BLaER1 (cell line): ENCODE results near the gene SOCS7.
A peak's percentile ranks its signal among the peaks of the same experiment; 100 is the strongest.

ENCODE experiments used
- H3K27ac ChIP-seq: shearing (Covaris generic); formaldehyde crosslinking; 2 replicates; pipeline ENCODE4 v1.8.1; 2022
- H3K27me3 ChIP-seq: shearing (Covaris generic); formaldehyde crosslinking; 2 replicates; pipeline ENCODE4 v1.8.1; 2022
- H3K36me3 ChIP-seq: shearing (Covaris generic); formaldehyde crosslinking; 2 replicates; pipeline ENCODE4 v1.8.1; 2022
- H3K4me1 ChIP-seq: shearing (Covaris generic); formaldehyde crosslinking; 2 replicates; pipeline ENCODE4 v1.8.1; 2022
- H3K4me2 ChIP-seq: shearing (Covaris generic); formaldehyde crosslinking; 2 replicates; pipeline ENCODE4 v1.8.1; 2022
- H3K4me3 ChIP-seq: shearing (Covaris generic); formaldehyde crosslinking; 2 replicates; pipeline ENCODE4 v1.8.1; 2022
- H3K9ac ChIP-seq: shearing (Covaris generic); formaldehyde crosslinking; 2 replicates; pipeline ENCODE4 v1.8.1; 2022
- H3K9me3 ChIP-seq: shearing (Covaris generic); formaldehyde crosslinking; 2 replicates; pipeline ENCODE4 v1.8.1; 2022
- H4K20me1 ChIP-seq: shearing (Covaris generic); formaldehyde crosslinking; 2 replicates; pipeline ENCODE4 v1.8.1; 2022
- Cebpa-rat ChIP-seq: shearing (Covaris generic); IDR thresholded peaks from 2 replicates; pipeline ENCODE4 v1.8.1; 2022

SOCS7 gene

DNA sequence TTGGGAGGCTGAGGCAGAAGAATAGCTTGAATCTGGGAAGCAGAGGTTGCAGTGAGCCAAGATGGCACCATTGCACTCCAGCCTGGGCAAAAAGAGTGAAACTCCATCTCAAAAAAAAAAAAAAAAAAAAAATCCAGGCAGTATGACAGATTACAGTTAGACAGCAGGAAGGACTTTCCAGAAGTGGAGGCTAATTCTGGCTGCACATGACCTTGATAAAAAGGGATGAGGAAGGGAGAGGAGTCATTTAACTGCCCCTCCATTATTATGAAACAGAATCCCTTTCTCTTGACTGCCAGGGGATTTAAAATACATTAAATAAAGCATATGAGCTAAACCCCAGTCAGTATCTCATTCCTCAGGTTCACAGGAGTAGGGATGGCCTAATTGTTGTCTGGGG lies 74.8 kb downstream of the SOCS7 start:
- H3K27me3 ChIP-seq = peaks cover 2% of the 10 kb centered on the region; the same call in 1 of the 2 replicates

DNA sequence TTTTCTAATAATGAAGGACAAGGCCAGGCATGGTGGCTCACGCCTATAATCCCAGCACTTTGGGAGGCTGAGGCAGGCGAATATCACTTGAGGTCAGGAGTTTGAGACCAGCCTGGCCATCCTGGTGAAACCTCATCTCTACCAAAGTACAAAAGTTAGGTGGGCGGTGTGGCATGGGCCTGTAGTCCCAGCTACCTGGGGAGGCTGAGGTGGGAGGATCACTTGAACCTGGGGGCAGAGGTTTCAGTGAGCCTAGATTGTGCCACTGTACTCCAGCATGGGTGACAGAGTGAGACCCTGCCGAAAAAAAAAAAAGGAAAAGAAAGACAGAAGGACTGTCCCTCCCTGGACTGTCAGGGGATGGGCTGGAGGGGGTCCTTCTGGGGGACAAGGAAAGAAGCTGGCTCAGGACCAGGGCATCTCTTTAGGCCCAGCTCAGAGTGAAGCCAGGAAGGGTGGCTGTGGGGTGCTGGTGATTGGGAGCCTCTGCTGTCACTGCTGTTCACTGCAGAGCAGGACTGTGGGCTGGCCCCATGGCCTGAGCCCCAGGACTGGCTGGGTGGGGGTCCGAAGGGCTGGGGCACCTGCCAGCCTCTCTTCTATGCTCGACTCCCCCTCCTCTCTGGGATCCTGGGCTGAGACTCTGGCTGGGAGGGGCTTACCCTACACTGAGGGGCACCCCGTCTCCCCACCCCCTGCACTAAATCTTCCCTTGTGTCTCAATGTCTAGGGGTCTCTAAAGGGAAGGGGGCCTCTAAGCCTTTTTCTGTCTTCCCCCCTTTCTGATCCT lies 75.7 kb downstream of the SOCS7 start:
- Histone ChIP-seq H4K20me1 (peaks cover 39% of the 10 kb centered on the region), H3K4me1 (peaks cover 80% of the 10 kb centered on the region), H3K4me3 (peak overlapping the region; percentile 93), H3K36me3 (peaks cover 15% of the 10 kb centered on the region), H3K27me3 (no peaks in the 10 kb centered on the region), H3K27ac (peak overlapping the region; percentile 89), H3K9ac (peak overlapping the region; percentile 93), H3K9me3 (no peaks in the 10 kb centered on the region), H3K4me2 (peak overlapping the region; percentile 98)
- no peak for TF ChIP-seq Cebpa-rat

More for the DNA sequence above, 74.8 kb downstream of the SOCS7 start:
- peak overlapping the region; percentile 93; the same call in 1 of the 2 replicates for H3K9ac ChIP-seq
- H3K4me1 ChIP-seq = peaks cover 78% of the 10 kb centered on the region
- TF ChIP-seq Cebpa-rat = no peak
- no peak overlapping the region for H3K4me3 ChIP-seq
- peaks cover 30% of the 10 kb centered on the region for H4K20me1 ChIP-seq
- peaks cover 6% of the 10 kb centered on the region; the same call in 1 of the 2 replicates for H3K36me3 ChIP-seq
- no peaks in the 10 kb centered on the region for H3K9me3 ChIP-seq
- peak overlapping the region; percentile 98 for H3K4me2 ChIP-seq
- H3K27ac ChIP-seq = peak overlapping the region; percentile 89

DNA sequence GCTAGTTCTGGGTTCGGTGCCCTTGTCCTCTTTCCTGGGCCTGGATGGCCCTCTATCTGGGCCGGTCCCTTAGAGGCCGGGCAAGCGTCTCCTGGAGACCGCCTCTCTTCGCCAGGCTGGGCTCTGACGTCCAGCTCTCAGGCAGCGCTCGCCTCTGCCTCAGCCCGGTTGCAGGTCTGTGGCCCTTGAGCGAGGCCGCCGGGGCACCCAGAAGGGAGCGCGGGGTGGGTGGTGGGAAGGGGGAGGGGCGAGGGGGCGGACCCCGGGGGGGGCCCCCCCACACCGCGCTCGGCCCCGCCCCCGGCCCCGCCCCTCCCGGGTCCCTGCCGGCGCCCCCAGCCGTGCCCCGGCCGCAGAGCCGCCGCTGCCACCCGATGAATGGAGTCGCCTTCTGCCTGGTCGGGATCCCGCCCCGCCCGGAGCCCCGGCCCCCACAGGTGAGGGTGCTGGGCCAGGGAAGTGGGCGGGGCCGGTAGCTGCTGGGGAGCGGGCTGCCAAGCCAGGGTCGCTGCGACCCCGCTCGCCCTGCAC lies 76.5 kb downstream of the SOCS7 start, which contains the start of gene ARHGAP23:
ARHGAP23 (plus strand) TSS at position 353 of the 531 bp plus-strand sequence; CDS start at position 375, 22 bp downstream.
- H3K4me2 ChIP-seq = peak within 1 kb of the TSS; percentile 98
- peaks cover 83% of the 10 kb centered on the region for H3K4me1 ChIP-seq
- H4K20me1 ChIP-seq = peaks cover 48% of the 10 kb centered on the region
- peak within 1 kb of the TSS; percentile 96 for H3K27ac ChIP-seq
- peaks cover 23% of the 10 kb centered on the region for H3K36me3 ChIP-seq
- peak within 1 kb of the TSS; percentile 93 for H3K4me3 ChIP-seq
- no peaks in the 10 kb centered on the region for H3K27me3 ChIP-seq
- TF ChIP-seq Cebpa-rat = no peak
- H3K9ac ChIP-seq = peak within 1 kb of the TSS; percentile 93
- no peaks in the 10 kb centered on the region for H3K9me3 ChIP-seq

DNA sequence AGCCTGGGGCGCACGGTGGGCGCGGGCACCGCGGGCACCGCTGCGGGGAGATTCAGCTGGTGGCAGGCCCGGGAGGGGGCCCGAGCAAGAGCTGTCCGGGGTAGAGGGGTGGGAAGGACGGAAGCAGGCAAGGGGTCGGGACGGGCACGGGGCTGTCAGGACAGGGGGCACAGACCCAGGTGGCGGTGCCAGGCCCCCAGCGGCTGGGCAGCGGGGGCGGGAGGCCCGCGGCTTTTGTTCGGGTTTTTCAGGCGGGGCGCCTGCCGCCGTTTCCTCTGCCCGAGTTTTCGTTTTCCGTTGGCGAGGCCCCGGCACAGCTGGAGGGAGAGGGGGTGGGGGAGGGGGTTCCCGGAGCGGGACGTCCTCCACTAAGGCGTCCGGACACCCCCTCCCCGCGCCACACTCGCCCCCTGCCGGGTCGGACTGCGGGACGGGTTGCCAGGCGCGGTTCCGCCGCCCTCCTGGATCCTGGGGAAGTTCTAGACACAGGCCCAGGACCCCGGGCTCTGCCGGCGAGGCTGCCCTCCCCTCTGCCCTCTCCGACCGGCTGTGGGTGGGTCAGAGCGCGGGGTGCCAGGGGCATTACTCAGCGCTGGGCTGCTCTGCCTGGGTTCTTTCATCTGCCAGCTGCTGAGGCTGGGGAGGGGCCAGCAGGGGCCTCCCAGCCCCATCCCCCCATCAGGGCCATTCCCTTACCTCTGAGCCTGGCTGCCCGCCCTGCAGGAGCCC lies 77.2 kb downstream of the SOCS7 start:
- Histone ChIP-seq H3K27ac (peak overlapping the region; percentile 96), H3K27me3 (no peaks in the 10 kb centered on the region), H3K4me2 (peak overlapping the region; percentile 88), H3K9me3 (no peaks in the 10 kb centered on the region), H3K9ac (peak overlapping the region; percentile 93), H4K20me1 (peaks cover 54% of the 10 kb centered on the region), H3K4me1 (peaks cover 81% of the 10 kb centered on the region), H3K4me3 (peak overlapping the region; percentile 93), H3K36me3 (peaks cover 29% of the 10 kb centered on the region)
- TF ChIP-seq Cebpa-rat = no peak

DNA sequence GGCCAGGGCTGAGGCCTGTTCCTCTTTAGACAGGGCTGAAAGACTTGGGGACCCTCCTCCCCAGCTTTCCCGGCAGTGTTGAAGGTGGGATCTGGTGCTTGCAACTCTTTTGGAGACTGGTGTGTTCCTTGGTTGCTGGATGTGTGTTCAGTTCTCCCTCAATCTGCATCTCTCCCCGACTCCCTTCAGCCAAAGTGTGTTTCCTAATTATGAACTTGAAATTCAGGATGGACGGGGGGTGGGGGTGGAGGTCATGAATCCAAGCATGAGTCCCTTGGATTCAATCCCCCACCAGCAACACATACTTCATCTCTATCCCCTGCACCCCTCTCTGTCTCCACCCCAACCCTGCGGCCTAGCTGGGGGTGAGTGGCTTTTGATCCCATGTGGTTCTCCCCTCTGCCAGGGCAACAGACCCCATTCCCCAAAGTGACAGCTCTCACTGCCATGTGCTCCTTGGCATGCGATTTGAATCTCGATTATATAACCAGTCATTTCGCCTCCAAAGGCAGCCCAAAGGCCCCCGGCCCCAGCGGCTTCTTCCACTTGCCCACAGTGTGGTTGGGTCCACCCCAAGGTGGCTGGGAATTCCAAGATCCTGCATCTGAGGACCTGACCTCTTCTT lies 77.9 kb downstream of the SOCS7 start:
- Histone ChIP-seq H3K9ac (peak overlapping the region; percentile 93), H3K4me3 (peak overlapping the region; percentile 93), H3K9me3 (no peaks in the 10 kb centered on the region), H4K20me1 (peaks cover 62% of the 10 kb centered on the region), H3K4me1 (peaks cover 75% of the 10 kb centered on the region), H3K27ac (peak overlapping the region; percentile 96), H3K36me3 (peaks cover 37% of the 10 kb centered on the region), H3K27me3 (no peaks in the 10 kb centered on the region), H3K4me2 (peak overlapping the region; percentile 88)
- no peak for TF ChIP-seq Cebpa-rat

DNA sequence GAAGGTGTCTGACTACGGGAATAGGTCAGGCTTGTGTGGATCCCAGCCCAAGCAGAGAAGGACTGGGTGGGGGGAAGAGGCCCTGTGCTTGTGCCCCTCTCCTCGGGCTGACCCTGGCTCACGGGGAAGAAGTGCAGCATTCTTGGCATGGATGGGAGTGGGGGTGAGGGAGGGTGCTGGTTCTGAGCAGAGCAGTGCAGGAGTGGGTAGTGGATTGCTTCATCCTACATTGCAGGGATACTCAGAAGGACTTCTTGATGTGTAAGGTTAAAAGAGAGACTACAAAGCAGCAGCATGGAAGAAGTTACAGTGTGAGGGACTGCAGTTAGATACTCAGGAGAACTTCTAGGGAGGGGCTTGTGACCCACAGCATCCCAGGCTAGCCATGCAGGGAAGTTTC lies 78.7 kb downstream of the SOCS7 start:
- H4K20me1 ChIP-seq = peaks cover 69% of the 10 kb centered on the region
- peak overlapping the region; percentile 93; the same call in 1 of the 2 replicates for H3K9ac ChIP-seq
- H3K36me3 ChIP-seq = peaks cover 44% of the 10 kb centered on the region
- H3K4me1 ChIP-seq = peaks cover 68% of the 10 kb centered on the region
- H3K27me3 ChIP-seq = no peaks in the 10 kb centered on the region
- peak overlapping the region; percentile 96; the same call in 1 of the 2 replicates for H3K27ac ChIP-seq
- no peak overlapping the region for H3K4me3 ChIP-seq
- peak overlapping the region; percentile 88 for H3K4me2 ChIP-seq
- no peak for TF ChIP-seq Cebpa-rat
- no peaks in the 10 kb centered on the region for H3K9me3 ChIP-seq

DNA sequence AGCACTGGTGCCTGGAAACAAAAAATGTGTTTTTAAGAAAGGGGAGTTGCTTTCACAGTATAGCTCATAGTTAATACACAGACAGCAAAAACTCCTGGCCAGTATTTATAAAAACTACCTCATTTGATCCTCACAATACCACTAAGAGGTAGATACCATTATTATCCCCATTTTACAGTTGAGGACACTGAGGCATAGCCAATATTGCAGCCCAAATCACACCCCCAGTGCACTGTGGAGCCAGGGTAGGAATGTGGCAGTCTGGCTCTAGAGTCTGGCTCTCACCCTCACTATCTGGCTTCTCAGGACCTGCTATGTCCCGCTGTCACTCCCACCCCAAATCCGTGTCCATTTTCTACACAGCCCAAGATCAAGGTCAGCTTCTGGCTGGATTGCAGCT lies 79.2 kb downstream of the SOCS7 start:
- peaks cover 74% of the 10 kb centered on the region for H4K20me1 ChIP-seq
- peak overlapping the region; percentile 33 for H3K9ac ChIP-seq
- no peak for TF ChIP-seq Cebpa-rat
- H3K36me3 ChIP-seq = peaks cover 48% of the 10 kb centered on the region
- H3K27me3 ChIP-seq = no peaks in the 10 kb centered on the region
- peak overlapping the region; percentile 88 for H3K4me2 ChIP-seq
- H3K9me3 ChIP-seq = no peaks in the 10 kb centered on the region
- H3K4me3 ChIP-seq = no peak overlapping the region
- peak overlapping the region; percentile 24; the same call in 1 of the 2 replicates for H3K27ac ChIP-seq
- H3K4me1 ChIP-seq = peaks cover 65% of the 10 kb centered on the region

DNA sequence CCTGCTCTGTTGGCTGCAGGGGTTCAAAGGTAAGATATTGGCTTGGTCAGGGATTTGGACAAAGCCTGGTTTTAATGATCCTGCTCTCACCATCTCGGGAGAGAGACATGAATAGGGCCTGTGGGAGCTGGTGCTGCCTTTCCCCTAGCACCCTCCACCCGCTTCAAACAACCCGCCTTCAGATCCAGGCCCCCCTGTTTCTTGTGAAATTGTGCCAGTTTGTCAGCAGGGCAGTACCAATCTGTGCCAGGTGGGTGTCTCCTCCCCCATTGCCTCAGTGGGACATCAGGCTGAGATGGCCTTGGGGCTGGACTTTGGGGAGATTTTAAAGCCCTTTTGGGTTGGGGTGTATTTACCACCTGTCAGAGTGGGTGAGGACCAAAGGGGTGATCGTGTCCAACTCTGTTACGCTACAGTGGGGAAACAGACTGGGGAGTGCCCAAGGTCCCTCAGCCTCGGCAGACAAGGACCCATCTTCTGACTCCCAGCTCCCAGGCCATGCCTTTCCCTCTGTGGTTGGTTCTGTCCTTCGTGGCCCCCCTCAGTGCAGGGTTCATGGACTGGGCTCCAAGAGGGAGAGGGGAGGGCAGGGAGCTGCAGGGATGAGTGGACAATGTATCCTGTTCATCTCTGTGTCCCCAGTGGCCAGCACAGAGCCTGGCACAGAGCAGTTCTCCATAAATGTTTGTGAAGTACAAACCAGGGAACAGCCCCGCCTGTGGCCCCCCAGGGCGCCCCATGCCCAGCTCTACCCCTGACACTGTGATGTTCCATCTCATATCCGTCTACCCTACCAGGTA lies 79.9 kb downstream of the SOCS7 start:
- TF ChIP-seq Cebpa-rat = no peak
- H3K4me2 ChIP-seq = peak overlapping the region; percentile 88
- H3K9me3 ChIP-seq = no peaks in the 10 kb centered on the region
- H4K20me1 ChIP-seq = peaks cover 81% of the 10 kb centered on the region
- peak overlapping the region; percentile 24 for H3K27ac ChIP-seq
- H3K36me3 ChIP-seq = peaks cover 55% of the 10 kb centered on the region
- no peak overlapping the region for H3K4me3 ChIP-seq
- H3K27me3 ChIP-seq = no peaks in the 10 kb centered on the region
- peak overlapping the region; percentile 33; the same call in 1 of the 2 replicates for H3K9ac ChIP-seq
- H3K4me1 ChIP-seq = peaks cover 64% of the 10 kb centered on the region
